ENCODE data around the gene HOXC11.

Gene HOXC11

DNA sequence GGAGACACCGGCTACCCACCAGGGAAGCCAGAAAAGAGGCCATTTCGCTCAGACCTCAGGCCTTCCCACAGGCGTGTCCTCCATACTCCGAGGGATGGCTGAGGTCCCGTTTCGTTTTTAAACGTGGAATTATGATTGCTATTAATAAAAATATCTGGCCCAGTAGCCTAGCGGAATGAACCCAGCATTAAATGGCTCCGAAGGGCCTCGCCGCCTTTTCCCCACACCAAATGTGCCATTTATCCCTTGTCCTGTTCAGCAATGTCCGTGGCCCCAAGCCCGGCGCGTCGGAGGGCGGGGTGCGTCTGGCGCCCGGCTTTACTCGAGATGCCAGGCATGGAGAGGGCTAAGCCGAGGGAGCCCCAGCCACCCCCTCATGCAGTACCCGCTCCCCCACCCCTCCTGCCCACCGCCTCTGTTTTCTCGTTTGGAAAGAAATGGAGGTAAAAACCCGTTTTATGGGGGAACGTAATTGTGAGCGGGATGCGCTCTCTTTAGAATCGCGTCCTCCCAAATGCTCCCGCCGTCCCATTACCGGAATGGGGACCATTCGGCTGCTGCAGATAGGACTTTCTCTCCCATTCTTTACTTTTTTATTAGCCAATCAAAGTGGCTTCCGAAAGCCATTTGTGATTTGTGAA is 41.6 kb downstream of the HOXC11 start:
- DNase-seq: no peak

- DNase-seq: no peak
These were observed 42.3 kb downstream of the HOXC11 start for GRCh38 chr12:54015018-54015931.

GRCh38 chr12:54016051-54016450 is 43.1 kb downstream of the HOXC11 start:
- no peak for DNase-seq

GRCh38 chr12:54016478-54016964 is 43.6 kb downstream of the HOXC11 start:
- peak; percentile 76 for DNase-seq

- DNase-seq: peak; percentile 75
These were observed 44.3 kb downstream of the HOXC11 start for GRCh38 chr12:54017027-54017788.

- DNase-seq: peak; percentile 95
These were observed 45.0 kb downstream of the HOXC11 start for GRCh38 chr12:54017878-54018467.

DNA sequence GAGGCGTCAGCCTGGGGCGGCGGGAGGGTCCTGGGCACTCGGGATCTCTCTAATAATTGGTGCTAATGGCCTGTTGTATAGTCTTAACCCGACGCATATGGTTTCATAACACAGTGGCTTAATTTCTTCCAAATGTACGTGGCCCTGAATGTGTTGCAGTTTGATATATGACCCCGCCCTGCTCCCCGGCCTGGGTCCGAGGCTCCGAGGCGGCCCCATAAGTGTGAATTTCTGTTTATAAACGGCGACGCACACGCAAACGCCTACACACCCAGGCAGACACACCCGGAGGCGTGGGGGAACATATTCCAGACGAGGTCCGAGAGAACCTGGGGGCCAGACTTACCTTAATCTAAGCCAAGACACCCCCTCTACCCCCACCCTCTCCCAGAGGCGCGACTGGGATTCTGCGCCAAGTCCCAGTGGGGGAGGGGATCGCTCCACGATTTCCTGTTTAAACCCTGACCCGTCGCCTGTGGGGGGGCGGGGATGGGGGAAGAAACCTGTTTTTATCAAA is 45.6 kb downstream of the HOXC11 start:
- DNase-seq: no peak

GRCh38 chr12:54019091-54019811 is 46.3 kb downstream of the HOXC11 start:
- DNase-seq: no peak

DNA sequence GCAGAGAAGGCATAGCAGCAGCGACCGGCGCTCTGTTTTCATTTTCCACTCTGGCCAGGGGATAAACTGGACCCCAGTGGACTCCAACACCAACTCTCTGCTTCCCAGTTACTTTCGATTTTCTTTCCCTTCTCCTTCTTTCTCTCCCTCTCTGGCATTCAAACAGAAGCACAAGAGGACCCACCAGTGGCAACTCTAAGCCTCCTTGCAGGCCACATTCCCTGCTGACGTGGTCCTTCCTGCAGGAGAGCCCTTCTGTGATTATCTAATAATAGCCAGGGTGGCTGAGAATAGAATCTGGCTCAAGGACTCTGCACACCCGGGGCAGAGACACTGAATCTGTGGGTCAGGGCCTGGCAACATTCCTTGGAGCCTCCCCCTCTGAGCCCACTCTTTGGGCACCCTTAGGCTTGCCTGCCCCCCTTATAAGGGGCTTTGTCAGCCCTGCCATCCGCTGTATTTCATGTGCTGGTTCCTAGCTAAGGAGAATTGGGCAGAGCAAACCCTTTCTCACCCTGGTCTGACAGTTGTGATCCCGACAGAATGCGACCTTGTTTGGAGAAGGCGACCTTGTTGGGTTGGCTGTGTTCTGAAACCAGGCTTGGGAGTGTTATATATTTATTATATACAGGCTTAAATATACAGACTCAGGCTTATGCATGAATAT is 47.1 kb downstream of the HOXC11 start:
- no peak for DNase-seq

DNA sequence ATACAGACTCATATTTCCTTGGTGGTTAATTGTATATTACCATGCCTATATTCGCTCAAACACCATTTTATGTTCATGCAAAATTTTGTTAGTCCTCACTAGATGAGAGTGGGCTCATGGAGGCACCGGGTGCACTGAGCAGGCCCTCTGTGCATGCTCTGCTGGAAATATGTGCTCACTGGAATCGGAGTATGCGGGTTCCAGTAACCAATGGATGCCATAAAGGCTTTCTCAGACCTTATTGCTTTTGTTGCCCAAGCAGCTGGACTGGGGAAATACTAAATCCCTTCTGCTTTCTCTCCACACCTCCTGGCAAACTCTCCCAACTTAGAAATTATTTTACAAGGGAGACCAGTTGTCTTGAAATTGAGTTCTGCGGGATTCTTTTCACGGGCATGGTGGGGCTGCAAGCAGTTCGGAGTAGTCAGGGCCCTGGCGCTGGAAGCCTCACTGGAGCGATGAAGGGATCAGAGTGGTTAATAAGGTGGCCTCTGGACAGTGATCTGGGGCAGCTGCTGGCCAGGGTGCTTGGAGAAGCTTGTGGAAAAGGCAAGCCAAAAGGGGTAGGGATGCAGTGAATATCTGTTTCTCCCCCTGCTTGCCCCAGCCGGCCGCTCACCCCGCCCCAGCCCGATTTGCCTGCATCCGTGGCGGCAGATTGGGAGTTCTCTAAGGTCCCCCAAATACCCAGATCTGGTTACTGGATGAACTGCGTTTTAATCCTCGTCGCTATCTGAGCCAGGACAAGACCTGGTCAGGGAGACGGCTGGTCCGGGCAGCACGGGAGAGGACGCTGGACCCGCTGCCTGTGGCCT is 47.9 kb downstream of the HOXC11 start:
- no peak for DNase-seq

GRCh38 chr12:54021432-54022013 is 48.6 kb downstream of the HOXC11 start:
- no peak for DNase-seq

DNA sequence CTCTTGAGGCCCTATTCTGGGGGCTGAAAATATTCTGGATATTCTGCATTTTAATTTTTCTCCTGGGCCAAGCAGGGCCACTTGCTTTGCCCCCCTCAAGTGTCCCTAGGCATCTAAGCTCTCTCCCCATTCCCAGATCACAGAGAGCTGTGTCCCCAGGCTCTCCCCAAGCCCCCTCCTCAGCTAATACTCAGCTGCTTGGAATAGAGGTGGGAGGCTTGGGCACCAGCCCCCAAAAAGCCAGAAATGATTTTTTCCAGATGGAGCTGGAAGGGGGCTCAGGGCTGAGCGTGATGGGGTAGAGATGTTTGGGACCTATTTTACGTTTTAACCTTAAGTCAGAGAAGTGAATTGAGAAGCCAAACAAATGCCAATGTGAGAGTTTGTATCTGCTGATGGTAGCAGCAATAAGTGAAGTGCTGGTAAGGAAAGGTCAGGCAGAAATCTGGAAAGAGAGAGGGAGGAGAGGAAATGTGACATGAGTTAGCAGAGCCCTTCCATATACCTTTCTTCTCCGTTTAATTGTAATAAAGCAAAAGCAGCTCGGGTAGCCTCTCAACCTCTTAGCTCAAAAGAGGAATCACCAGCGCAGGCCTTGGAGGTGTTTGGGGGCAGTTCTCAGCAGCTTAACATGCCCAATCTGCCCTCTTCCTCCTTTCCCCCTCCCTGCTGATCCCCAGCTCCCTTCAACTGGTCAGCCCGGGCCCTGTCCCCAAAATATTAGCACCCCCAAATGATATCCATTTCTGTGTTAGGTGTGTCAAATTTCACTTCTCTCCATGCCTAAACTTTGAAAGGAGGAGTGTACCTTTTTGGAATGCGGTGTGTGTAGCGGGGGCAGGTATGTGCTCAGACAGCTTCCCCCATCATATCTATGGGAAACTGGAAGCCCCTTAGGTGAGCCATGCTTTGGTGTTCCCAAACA is 50.3 kb downstream of the HOXC11 start:
- no peak for DNase-seq

GRCh38 chr12:54024127-54024526 is 51.2 kb downstream of the HOXC11 start:
- no peak for DNase-seq

- DNase-seq: no peak
These were observed 51.8 kb downstream of the HOXC11 start for GRCh38 chr12:54024581-54025305.

DNA sequence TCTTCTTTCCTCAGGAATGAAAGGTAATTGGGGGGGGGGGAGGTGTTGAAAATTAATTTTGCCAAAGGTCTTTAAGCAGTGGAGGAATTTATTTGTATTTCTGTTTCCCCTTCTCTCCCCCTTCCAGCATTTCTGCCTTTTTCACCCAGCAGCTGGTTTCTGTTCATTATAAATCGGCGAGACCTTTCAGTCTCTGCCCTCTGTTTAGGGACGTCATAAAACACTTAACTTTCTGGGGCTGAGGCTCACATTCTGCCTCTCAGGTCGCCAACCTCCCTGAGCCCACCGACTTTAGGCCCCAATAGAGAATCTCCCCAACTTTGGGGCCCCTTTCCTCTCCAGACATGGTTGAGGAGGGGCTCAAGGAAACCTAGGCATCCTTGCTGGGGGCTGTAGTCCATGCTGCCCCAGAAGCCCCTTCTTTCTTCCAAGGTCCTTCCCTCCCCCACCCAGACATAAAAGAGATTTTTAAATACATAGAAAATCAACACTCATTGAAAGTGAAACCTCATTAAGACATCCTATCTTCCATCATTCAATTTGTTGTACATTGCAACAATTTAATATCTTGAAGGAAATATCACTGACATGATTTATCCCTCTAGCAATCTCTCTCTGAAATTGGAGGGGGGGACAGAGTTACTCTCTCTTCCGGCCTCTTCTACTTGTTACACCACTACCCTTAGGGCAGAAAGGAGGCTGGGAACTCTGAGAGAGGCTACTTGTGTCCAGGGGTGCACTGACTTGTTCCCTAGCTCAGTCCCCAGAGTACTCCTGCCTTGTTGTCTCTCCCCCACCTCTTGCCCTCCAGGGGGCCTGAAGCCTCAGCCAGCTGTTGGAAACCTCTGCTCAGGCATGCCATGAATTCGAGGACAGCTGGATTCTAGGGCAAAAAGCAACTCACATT is 52.8 kb downstream of the HOXC11 start:
- no peak for DNase-seq

DNA sequence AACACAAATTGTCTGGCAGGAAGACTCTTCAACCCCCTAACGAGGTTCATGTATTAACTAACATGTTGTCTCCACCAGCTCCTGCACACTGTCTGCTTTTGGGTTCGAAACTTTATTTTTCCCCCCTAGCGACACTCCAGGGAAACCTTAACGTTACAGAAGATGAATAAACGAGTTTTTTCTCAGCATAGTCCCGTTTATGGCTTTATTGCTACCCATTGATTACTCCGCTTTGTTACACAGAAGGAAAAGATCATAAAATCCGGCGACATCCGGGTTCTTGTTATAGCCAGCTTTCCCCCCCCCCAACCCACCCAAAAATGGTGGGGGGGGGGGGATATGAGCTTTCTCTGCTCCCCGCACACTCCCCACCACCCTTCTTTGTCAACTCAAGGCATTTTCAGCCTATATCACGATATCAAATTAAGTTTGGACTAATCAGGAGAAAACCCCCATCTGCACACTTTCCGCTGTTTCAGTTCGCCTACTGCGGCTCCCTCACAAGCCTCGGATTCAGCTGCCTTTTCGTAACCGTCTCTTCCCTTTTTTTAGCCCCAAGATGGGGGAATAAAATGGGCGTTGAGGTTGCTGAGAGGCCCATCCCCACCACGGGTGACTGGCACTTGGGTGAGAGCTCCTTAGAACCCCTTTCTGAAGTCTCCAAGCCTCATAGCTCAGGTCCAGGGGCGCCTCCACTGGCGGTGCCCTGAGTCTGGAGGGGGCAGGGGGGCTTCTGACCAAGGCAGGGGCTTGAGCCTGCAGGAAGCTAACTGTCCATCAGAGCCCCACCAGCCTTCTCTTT is 53.9 kb downstream of the HOXC11 start:
- DNase-seq: no peak

Measured in NCI-H774 (cell line).